Measurements from ENCODE around the gene TEX29.

The TEX29 gene

GRCh38 chr13:111390522-111391270, 70.3 kb downstream of the TEX29 start:
- no peak for DNase-seq (ENCODE audit: low read depth)

DNA sequence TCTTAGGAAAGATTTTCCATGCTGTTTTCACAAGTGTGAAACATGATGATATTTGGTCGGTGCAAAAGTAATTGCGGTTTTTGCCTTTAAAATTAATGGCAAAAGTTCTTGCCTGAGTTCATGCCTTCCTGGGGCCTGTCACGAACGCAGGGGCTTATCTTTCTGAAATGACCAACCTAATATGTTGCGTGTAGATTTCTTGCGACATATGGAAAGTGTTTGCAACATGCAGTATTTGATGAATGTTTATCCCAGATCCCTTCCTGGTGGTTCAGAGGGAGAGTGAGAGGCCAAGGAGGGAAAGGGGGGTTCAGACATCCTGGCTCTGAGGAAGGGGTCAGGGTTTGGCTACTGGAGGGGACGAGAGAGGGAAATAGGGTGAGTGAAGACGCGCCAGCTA, 72.0 kb downstream of the TEX29 start:
- DNase-seq (ENCODE audit: low read depth): no peak

DNA sequence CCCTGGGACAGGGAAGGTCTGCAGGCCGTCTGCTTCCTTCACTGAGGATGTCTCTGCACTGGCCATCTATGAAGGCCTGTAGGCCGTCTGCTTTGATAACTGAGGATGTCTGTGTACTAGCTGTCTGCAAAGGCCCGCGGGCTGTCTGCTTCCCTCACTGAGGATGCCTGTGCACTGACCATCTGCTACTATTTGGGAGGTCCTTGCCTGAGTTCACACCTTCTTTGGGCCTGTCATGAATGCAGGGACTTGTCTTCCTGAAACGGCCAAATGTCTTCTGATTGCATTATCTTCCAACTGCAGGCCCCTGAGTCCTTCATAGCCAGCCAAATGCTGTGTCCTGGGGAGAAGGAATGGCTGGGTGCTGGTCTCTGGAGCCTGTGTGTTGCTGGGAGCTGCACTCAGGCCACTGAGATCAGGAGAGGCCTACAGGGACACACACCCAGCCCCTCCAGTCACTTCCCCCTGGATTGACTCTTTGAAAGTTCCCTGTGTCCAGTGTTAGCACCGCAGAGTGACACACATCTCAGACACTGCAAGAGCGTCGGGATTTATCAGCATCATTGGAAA, 72.9 kb downstream of the TEX29 start:
- no peak for DNase-seq (ENCODE audit: low read depth)

All from HS-27A (cell line).